ENCODE data around the gene ARMH4.

DNA sequence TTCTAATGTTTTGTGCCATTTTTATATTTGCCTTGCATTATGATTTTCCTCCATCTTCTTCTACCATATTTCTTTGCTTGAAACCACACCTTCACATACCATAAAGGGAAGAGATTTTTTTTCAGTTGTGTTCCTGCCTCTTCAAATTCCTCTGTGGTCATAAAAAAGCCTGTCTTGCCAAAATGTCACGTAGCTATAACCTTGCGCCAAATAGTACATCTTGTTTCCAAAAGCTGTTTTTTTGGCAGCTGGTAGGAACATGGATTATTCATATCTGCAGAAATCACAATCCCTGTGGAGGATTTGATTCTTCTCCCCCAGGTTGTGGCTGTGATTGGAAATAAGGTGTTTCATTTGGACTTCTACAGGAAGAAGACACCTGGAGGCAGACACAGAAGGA lies 152.5 kb downstream of the ARMH4 start:
- TF ChIP-seq, protein P1, sequence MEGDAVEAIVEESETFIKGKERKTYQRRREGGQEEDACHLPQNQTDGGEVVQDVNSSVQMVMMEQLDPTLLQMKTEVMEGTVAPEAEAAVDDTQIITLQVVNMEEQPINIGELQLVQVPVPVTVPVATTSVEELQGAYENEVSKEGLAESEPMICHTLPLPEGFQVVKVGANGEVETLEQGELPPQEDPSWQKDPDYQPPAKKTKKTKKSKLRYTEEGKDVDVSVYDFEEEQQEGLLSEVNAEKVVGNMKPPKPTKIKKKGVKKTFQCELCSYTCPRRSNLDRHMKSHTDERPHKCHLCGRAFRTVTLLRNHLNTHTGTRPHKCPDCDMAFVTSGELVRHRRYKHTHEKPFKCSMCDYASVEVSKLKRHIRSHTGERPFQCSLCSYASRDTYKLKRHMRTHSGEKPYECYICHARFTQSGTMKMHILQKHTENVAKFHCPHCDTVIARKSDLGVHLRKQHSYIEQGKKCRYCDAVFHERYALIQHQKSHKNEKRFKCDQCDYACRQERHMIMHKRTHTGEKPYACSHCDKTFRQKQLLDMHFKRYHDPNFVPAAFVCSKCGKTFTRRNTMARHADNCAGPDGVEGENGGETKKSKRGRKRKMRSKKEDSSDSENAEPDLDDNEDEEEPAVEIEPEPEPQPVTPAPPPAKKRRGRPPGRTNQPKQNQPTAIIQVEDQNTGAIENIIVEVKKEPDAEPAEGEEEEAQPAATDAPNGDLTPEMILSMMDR (IDR thresholded peaks at IDR 0.05) = no peak
- TF ChIP-seq ZFX (IDR thresholded peaks at IDR 0.05; ENCODE audit: borderline replicate concordance) = no peak

All from 22Rv1 (cell line).